ENCODE data around the gene AIMP2. TPM values are rescaled to one million over a fixed set of nuclear protein-coding genes. Genes with fewer than 3 reads are reported as not detected.
"Not testable (repeated sequence)": the region's sequence is repeated elsewhere in the genome, so short reads cannot be mapped to it uniquely, and the experiment has no call there.

Gene AIMP2
- total and polyA plus RNA-seq, 8 donors = 6.6 to 15.7 (median 11.1) TPM

DNA sequence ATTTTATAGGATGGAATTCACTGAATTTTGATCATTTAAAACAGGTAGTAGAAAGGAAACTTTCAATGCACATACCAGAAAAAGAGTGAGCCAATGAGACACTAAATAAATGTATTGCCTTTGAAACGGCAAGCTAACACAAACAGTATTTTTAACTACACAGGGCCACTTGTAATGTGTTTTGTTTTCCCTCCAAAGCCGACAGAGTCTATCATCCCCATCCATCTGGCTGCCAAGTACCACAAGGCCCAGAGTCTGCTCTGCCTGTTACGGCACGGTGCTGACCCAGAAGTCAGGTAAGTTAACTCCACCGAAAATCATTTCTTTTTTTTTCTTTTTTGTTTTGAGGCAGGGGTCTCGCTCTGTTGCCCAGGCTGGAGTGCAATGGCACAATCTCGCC lies 23.6 kb downstream of the AIMP2 start:
- TF ChIP-seq, protein P1, sequence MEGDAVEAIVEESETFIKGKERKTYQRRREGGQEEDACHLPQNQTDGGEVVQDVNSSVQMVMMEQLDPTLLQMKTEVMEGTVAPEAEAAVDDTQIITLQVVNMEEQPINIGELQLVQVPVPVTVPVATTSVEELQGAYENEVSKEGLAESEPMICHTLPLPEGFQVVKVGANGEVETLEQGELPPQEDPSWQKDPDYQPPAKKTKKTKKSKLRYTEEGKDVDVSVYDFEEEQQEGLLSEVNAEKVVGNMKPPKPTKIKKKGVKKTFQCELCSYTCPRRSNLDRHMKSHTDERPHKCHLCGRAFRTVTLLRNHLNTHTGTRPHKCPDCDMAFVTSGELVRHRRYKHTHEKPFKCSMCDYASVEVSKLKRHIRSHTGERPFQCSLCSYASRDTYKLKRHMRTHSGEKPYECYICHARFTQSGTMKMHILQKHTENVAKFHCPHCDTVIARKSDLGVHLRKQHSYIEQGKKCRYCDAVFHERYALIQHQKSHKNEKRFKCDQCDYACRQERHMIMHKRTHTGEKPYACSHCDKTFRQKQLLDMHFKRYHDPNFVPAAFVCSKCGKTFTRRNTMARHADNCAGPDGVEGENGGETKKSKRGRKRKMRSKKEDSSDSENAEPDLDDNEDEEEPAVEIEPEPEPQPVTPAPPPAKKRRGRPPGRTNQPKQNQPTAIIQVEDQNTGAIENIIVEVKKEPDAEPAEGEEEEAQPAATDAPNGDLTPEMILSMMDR (IDR thresholded peaks at IDR 0.05) = no peak
- 78 to 86% methylated on average over 7 of the region's 7 CpGs for WGBS, 2 donors
- Histone ChIP-seq H3K4me3 (no peak overlapping the region), H3K9me3 (no peaks in the 10 kb centered on the region), H3K27ac (no peak overlapping the region), H3K4me1 (no peaks in the 10 kb centered on the region), H3K36me3 (peaks cover 2 to 33% (median 3%) of the 10 kb centered on the region in 3 donors), H3K27me3 (no peaks in the 10 kb centered on the region)
- DNase-seq (no peak), FAIRE-seq (no peak), ATAC-seq (no peak)
- intact Hi-C loops (cut with DNase I) = loop anchor here in 1 of 3 donors (10.0 kb wide), 1 partner anchor 82 kb away; no protein-coding TSS in a partner anchor

DNA sequence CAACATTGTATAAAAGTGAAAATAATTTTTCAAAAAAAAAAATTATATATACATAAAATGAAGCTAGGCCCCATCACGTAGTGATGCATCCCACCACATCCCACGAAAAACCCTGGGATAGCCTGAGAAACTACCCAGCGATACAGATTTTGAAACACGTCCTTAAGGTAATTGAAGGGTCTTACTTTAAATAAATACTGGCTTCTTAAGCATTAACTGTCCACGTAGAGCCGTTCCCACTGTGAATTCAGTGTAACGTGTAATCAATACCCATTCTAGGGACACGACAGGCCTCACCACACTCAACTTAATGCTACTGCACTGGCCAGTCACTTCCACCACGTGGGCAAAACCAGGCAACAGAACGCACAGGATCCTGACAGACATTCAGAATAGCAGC lies 26.1 kb downstream of the AIMP2 start:
- no peak for FAIRE-seq
- WGBS, 2 donors = 92 to 94% methylated on average over 10 of the region's 10 CpGs
- no peak for DNase-seq
- Histone ChIP-seq H3K4me3 (no peak overlapping the region), H3K27ac (no peak overlapping the region), H3K27me3 (no peaks in the 10 kb centered on the region), H3K4me1 (no peaks in the 10 kb centered on the region), H3K9me3 (no peaks in the 10 kb centered on the region), H3K36me3 (peaks cover 0 to 40% (median 6%) of the 10 kb centered on the region in 3 donors)
- TF ChIP-seq, protein P1 (IDR thresholded peaks at IDR 0.05) = no peak
- intact Hi-C loops (cut with DNase I) = loop anchor here in 1 of 3 donors (10.0 kb wide), 1 partner anchor 80 kb away; no protein-coding TSS in a partner anchor
- ATAC-seq = no peak

DNA sequence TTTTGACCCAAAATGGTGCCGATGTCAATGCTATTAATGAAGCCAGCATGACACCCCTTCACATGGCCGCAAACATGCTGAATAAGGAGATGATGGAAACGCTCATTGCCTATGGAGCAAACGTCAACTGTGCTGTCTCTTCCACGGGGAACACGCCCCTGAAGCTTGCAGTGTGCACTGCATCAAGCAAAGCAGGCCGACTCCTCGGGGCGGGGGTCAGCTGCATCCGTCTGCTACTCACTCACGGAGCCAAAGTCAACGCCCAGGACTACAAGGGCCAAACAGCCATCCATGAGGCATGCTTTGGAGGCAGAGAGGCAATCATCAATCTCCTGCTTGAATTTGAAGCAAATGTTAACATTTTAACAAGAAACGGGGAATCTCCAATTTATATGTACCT lies 26.6 kb downstream of the AIMP2 start:
- Histone ChIP-seq H3K4me3 (no peak overlapping the region), H3K27me3 (no peaks in the 10 kb centered on the region), H3K36me3 (peaks cover 0 to 45% (median 6%) of the 10 kb centered on the region in 3 donors), H3K9me3 (no peaks in the 10 kb centered on the region), H3K4me1 (no peaks in the 10 kb centered on the region), H3K27ac (no peak overlapping the region)
- TF ChIP-seq, protein P1 (IDR thresholded peaks at IDR 0.05) = no peak
- no peak for ATAC-seq
- intact Hi-C loops (cut with DNase I) = loop anchor here in 1 of 3 donors (10.0 kb wide), 1 partner anchor 79 kb away; no protein-coding TSS in a partner anchor
- DNase-seq = no peak
- no peak for FAIRE-seq
- WGBS, 2 donors = 90 to 94% methylated on average over 13 of the region's 13 CpGs

DNA sequence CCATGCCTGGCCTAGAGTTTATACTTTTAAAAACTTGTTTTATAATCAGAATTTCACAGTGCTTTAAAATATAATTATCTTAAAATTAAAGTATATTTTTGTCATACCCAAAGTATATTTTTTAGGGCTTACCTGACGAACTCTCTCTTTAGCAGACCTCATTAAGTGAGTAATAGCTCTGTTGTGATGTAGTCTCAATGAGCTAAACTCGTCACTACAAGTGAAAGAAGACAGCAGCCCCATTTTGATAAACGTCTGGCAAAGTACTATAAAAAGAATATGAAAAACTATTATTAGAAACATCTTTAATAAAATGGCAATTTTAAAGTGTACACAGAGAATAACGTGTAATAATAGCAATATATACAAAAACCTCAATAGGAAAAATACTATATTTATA lies 40.7 kb downstream of the AIMP2 start:
- intact Hi-C loops (cut with DNase I) = no loop called here
- H3K27me3 ChIP-seq = no peaks in the 10 kb centered on the region
- ATAC-seq (no peak), FAIRE-seq (no peak), DNase-seq (no peak)
- no peak overlapping the region for H3K4me3 ChIP-seq
- no peak overlapping the region for H3K27ac ChIP-seq
- H3K36me3 ChIP-seq = peaks cover 9 to 38% (median 21%) of the 10 kb centered on the region in 3 donors
- H3K4me1 ChIP-seq = no peaks in the 10 kb centered on the region
- no peaks in the 10 kb centered on the region for H3K9me3 ChIP-seq
- WGBS, 2 donors = 80 to 81% methylated on average over 4 of the region's 4 CpGs
- TF ChIP-seq, protein P1 (IDR thresholded peaks at IDR 0.05) = no peak

DNA sequence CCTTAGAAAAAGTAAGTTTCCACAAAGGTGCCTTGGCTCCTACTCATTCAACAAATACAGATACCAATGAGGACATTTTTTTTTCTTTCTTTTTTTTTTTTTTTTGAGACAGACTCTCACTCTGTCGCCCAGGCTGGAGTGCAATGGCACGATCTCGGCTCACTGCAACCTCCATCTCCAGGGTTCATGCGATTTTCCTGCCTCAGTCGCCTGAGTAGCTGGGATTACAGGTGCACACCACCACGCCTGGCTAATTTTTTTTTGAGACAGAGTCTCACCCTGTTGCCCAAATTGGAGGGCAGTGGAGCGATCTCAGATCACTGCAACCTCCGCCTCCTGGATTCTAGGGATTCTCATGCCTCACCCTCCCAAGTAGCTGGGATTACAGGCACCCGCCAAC lies 42.1 kb downstream of the AIMP2 start:
- H3K36me3 ChIP-seq = peaks cover 9 to 33% (median 16%) of the 10 kb centered on the region in 3 donors

More for the DNA sequence above, 42.1 kb downstream of the AIMP2 start:
- H3K27ac ChIP-seq; H3K4me1 ChIP-seq; H3K27me3 ChIP-seq; H3K4me3 ChIP-seq; ATAC-seq; H3K9me3 ChIP-seq; intact Hi-C loops (cut with DNase I); DNase-seq; FAIRE-seq: not testable (repeated sequence)
- 91 to 92% methylated on average over 9 of the region's 9 CpGs for WGBS, 2 donors
